HG03342 (cell line): ENCODE data around the gene SMAD3.

Source experiments
- ATAC-seq: cut with Tn5 transposase; IDR thresholded peaks from one replicate; pipeline ENCODE4 v1.9.1; 2021; ENCODE audit warnings: mild to moderate bottlenecking, moderate library complexity; ENCODE audit not compliant: unreplicated experiment

The SMAD3 gene

DNA sequence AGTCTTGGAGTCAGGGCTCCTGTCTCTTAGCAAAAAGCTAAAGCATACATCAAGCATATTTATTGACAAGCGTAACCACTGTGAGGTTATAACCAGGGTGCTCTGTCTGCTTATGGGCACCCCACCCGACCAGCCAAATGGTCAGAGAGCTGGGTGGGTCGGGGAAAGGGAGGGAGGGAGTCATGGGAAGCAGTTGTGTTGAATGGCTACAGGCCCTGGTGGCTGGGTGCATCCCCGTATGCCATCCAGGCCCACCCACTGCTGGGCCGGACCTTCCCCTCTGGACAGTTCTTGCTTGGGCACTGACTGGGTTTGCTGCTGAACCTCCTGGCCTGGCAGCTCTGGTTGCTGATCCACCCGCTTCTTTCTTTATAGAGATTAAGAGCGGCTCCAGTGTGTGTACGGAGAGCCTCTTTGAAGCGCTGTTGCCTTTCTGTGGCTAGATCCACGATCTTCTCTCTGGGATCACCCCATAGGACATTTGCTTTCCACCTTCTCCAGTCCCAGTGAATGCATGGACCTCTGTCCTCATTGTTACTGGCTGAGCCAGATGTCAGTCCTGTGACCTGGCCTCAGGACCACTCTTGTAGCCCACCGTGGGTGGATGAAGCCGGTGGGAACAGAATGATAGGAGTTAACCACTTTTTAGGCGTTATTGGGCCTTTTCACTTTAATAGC, 59.6 kb downstream of the SMAD3 start:
- no peak for ATAC-seq

DNA sequence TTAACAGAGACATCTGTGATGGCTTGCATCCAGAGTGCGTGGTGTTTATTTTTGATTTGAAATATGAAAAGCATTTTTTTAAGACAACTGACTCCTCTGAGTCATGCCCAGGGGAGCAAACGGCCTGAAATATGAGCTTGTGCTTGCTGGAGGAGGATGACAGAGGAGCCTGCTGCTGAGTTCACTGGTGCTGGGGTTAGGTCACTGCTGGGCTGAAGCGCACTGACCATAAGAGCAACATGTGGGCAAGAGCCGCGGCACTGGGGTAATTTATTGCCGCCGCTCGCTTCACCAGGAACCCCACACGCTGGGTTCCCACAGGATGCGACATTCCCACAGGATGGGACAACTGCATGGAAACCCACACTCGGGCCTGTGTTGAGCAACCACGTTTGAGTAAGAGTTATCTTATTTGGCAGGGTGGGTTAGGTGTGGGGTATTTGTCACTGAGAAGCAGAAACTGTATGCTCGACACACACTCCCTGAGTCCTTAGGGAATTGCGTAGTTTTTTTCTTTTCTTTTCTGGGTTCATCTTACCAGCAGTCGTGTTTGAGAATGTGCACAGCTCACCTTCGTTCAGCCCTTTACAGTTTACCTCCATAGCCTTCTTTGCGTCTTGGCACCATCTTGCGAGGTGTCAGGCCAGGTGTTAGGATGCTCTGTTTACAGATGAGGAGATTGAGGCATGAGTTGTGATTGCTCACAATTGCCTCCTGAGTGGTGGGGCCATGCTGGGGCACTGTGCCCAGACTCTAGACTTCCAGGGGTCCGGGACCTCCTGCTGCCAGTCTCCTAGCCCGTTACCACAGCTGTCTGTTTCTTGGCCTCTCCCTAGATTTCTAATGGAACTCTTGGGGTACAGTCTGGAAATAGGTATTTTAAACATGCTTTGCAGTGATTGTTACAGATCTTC, 60.4 kb downstream of the SMAD3 start:
- ATAC-seq = no peak

DNA sequence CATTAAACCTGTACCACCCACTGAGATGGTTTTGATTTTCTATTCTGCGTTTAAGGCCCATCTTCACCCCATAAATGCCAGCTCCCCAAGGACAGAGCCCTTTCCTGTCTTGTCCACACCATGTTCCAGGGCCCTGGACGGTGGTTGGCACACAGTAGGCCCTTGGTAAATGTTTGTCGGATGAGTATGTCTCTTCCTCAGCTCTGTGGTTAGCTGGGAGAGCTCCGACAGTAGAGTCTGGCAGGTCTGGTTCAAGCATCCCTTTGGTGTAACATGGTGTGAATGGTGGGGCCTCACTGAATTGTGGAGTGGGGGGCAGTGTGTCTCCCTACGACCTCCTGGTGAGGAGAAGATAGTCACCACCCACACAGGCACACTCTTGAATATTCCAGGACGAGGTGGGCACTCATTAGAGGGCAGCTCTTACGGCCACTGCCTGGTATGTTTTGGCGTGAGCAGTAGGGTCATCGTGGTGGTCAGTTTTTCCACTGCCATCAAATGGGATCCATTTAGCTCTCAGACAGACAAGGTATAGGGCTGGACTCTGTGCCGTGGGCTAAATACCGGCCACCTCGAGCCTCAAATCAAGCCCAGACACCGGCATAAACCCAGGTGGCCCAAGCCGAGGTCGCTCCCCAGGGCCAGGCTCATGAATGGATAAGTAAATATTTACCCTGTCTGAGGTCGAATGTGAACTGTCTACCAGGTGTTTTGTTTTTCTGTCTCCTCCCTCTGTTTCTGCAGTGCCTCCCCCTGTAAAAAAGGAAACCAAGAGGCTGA, 61.3 kb downstream of the SMAD3 start:
- ATAC-seq = no peak

DNA sequence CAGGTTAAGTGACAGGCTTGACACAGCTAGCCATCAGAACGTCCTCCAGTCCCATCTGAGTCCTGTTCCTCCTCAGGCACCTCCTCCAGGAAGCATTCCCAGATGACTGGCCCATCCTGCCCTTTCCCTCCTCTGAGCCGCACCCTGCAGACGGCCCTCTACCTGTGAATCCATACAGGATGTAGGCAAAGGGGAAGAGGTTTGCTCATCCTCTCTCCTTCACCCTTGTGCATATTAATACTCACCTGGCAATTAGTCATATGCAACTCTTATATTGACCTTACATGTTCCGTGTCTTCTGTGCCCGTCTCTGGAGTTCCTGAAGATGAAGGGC, 61.9 kb downstream of the SMAD3 start:
- ATAC-seq = no peak

DNA sequence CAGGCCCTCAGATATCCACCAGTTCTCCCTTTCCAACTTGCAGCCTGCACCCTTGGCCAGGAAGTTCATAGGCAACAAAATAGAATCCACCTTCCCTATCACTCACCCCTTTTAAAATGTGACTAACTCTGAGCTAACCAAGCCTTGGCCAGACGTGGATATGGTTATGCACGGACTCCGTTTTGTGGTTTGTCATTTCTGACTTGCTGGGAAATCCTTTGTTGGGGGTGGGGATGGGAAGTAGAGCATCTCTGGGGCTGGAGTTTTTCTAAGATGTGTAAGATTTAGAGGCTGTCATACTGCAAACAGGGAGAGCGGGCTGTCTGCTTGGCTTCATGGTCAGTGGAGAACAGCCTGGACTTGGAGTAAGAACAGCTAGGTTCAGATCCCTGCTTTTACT, 62.6 kb downstream of the SMAD3 start:
- ATAC-seq = no peak

DNA sequence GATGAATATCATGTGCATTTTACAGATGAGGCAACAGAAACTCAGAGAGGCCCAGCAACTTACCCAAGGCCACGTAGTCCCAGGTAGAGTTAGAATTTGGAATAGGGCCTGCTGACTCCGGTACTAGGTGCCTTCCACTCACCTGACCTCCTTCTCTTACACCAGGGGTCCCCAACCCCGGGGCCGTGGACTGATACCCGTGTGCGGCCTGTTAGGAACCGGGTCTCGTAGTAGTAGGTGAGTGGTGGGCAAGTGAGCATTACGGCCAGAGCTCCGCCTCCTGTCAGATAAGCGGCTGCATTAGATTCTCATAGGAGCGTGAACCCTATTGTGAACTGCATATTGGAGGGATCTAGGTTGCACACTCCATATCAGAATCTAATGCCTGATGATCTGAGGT, 64.8 kb downstream of the SMAD3 start:
- no peak for ATAC-seq

DNA sequence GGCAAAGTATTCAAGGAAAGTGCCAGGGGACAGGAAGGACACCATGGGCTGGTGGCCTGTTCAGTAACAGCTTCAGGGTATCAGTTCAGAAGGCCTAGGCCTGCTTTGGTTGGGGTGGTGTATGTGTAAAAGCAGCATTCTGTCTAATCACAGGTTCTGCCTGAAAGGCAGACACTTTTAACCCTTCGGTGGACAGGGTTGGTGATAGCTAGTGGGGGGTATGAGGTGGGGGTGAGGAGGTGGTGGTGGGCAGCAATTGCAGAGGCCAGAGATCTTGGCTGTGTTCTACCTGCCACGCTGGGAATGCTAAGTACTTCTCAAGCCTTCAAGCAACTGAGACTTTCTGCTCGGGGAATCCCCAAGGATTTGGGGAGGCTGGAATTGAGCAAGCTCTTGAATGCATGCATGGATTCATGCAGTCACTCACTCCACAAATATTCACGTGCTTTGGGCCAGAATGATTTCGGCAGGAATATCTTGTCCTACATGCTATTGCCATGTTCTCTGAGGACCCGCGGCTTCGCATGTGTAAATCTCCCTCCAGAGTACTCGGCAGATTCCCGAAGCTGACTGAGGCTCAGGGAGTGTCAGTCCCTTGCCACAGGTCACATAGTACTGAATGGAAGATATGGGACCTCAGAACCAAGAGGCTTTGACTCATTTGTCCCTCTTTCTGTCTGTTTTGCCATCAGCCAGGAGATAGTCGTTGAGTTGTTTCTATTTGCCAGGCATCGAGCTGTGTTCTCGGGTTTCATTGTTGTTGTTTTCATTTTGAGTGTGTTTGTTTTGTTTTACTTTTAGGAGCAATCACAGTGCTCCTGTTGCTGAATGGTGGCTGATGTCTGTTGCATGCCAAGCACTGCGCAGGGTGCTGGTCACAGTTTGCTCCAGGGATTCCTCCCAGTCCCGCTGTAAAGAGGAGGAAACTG, 65.5 kb downstream of the SMAD3 start:
- ATAC-seq = no peak

DNA sequence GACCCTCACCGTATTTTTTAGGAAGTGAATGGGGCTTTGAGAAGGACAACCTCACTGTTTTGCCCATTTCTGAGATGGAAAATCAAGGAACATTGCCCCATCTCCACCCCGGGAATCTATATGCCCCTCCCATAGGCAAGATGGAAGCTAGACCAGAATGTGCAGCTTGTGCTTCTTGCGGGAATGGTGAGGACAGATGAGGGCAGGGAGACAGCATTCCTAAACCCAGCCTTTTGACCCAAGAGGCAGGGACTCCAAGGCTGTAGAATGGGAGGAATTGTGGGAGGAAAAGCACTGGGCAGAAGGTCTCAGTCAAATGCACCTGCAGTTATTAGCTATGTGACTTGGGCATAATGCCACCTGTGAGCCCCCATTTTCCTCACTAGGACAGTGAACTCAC, 66.9 kb downstream of the SMAD3 start:
- ATAC-seq = no peak

DNA sequence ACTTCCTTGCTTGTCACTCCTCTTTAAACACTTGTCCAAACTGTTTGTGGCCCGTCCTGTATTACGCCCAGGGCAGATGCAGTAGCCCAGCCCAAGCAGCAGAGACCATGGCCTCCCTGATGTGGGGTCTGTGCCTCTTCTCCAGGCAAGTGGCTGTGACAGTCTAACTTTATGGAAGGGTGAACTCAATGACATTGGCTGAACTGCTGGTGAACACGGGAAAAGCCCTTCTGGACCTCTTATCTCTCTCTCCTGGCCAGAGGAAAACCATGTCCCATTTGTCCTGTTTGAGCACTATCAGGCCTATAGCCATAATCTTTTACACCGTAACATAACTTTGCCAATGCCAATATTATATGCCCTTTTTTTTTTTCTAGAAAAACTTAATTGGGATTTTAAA, 67.6 kb downstream of the SMAD3 start:
- no peak for ATAC-seq

DNA sequence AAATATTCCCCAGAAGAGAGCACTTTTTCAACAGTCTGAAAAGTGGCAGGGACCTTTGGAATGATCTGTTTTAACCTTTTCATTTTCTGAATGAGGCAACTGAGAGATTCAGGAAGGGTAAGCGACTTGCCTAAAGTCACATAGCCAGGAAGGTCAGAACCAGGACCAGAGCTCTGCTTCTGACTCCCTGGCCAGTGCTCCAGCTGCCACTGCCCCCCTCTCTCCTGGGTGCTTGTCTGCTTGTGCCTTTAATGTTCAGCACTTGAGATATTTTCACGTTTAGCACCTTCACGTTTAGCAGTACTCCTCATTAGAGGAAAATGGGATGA, 68.3 kb downstream of the SMAD3 start:
- ATAC-seq = no peak

DNA sequence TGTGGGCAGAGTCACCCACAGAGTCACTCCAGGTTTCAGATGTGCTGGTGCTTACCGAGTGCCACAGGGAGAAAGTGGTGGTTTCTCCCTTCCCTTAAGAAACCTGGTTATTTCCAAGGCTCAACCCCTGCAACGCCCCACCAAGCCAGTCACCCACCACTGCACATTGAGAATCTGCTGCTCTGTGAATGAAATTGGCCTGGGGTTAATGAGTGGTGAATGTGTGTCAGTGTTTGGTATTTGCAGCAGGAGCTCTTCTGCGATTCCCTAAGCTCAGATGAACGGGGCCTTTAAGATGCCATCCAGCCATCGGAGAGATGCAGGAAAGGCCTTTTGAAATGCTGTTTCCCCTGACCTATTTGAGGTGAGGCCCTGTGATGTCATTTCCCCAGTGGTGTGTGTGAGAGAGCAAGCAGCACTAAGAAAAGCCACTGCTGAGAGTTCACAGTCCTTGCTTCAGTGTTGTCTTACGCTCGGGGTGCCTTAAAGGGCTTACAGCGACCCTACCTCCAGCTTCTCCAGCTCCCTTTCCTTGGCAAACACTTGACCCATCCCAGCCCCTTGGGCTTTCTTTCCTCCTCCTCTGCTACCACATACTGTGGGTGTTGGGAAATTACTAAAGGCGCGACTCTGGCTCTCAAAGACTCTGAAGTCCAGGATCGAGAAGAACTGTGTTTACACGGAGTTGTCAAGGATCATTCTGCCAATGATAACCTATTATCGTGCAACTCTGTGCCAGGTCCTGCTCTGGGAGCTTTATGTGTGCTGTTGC, 68.9 kb downstream of the SMAD3 start:
- ATAC-seq = peak; percentile 64

DNA sequence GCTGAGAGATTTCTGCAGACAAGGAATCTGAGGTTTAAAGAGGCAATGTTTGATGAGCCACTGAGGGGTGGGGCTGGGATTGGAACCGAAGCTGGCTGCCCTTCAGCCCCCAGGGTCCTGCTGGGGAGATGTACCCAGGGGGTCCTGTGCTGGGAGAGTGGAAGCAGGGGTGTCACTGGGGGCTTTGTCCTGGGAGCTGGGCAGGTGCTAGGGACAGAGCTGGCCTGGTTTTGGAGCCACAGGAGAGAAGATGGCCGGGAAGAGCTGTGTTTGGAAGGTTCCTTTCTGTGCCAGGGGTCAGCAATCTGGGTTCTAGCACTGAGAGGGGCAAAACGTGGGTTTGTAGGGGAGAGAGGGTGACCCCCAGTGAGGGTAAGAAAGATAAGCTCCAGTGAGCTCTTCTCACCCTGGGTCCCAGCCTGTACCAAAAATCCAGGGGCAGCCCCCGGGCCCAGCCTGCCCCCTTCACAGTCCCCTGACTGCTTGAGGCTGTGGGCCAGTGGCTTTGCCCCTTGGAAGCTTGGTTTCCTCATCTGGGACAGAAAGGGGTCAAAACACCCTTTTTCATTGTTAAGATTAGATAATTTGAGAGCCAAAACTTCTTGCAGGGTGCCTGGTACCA, 69.6 kb downstream of the SMAD3 start:
- peak; percentile 11 for ATAC-seq

DNA sequence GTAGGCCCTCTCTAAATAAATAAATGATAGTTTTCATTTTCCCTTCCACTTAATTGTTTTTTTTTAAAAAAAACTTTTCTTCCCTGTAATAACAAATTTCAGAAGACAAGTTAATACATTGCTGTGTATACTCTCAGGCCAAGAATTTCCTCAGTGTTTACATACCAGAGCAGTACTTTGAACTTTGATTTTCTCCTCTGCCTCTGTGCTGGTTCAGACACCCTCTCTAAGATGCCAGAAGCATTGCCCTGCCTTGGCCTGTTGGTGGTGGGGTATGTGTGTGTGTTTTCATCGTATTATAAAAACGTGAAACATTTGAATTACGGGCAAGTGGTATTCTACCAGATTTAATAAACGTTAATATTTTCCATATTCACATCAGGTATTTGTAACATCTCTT, 70.1 kb downstream of the SMAD3 start:
- no peak for ATAC-seq

DNA sequence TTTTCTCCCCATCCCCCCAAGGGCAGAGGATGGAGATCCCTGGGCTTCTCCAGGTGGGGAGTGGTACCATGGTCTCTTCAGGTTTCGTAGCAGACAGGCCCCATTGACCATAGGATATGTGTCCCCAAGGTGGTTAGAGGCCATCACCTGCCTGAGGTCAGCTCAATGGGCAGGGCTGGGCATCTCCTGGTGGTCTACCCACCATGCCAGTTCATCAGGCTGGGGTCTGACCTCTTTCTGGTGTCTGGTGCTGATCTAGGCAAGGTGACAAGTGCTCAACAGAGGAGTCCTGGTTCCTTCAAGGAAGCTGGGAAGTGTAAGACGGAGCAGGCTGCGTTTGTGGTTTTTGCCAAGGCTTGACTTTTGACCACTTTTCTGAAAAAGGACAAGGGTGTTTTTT, 71.4 kb downstream of the SMAD3 start:
- no peak for ATAC-seq

DNA sequence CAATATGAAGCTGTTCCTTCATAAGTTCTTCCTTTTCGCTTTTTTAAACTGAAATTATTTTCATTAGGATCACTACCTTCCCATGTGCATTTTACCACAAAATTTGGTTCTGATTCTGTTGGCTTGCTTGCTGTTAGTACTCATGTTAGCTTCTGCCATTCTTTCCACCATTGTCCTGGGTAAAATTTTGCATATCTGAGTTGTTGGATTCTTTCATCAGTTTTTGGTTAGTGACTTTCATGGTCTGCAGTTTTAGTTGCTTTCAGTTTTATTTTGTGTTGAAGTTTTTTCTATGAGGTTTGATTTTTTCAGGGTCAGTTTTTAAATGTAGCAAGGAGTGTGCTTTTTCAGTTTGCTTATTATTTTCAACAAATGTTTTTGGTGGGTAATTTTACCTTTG, 71.9 kb downstream of the SMAD3 start:
- ATAC-seq = no peak

DNA sequence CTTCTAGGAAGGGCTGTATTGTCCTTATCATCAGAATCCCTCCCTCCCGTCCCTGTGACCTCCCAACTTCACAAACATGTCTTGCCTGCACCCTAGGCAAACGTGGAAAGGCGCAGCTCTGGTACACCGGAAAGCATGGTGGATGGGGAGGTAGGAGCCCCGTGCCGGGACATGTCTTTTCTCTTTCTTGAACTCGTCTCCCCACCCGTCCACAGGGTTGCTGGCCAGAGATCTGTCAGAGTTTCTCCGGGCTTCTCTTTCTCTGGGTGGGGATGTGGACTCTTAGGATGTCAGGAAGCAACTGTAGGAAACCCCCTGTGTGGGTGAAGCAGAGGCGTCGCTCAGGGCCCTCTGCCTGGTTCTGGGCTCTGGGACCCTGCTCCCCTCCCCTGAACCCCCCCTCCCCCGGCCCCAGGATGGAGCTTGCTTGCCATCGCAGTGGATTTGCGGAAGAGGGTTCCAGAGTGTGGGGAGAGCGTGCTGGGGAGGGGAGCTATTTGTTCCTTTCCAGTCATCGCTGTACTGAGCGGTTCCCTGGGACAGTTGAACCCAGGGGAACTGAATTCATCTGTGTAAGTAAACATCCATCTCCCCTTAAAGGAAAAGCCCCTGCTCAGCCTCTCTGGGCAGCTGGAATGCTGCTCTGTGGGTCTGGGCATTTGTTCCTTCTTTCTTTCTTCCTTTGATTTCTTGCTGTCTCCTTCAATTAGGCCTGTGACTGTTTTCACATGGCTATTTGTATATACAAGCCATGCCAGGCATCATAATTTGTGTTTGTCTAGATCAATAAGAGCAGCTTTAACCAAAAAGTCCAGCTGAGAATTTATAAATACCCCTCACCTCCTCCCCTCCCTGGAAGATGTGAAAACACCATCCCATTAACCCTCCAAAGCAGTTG, 72.8 kb downstream of the SMAD3 start:
- no peak for ATAC-seq

DNA sequence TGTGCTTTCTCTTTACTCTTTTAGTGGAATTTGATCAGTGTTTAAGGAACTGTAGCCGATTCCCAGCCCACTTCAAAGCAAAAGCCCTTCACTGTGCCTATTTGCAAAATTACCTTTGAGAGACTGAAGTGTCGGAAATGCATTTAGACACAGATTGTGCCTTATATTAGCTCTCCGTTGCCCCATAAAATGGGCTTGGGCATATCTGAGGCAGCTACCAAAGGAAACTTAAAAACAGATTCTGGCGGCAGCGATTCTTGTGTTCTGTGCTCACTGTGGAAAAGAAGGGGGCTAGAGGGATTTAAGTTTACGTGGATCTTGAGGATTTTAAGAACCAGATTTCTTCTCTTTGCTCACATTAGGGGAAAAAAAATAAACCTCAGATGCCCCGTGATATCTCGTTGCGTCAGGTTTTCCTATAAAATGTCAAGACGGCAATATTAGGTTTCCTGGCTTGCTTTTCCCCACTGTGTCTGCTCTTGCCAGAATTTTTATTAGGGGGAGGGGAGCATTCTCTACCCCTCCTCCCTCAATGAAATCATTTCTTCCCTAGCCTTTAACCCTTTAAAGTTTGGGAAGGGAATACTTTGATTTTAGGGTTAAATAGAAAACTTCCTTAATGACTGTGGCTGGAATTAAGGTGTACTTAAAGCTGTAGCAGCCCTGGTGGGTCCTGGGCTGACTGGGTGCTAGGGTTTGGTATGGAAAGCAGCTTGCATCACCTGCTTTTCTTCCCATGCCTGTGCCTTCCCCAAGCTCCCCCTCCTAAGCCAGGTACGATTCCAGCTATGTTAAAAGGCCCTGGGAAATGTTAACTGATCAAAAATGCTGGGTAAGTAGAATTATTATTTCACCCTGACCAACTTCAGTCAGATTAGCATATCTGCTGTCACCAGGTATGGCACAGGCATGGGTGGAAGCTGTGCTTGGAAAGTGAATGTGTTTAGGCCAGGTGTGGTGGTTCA, 73.8 kb downstream of the SMAD3 start:
- no peak for ATAC-seq
